GM06990 (cell line): ENCODE results near the gene JMJD7.

Experiments used
- DNase-seq: peaks from one replicate; pipeline ENCODE4 v3.0.0-alpha.2; 2011; ENCODE audit not compliant: insufficient read length; ENCODE audit errors: extremely low read depth
- H3K27me3 ChIP-seq: replicated peaks from 2 replicates; pipeline ENCODE4 v1.6.0; 2011; ENCODE audit warnings: low read length; ENCODE audit not compliant: control insufficient read depth, insufficient read depth
- H3K36me3 ChIP-seq: 2 replicates; pipeline ENCODE4 v1.5.1; 2011; ENCODE audit warnings: low read length; ENCODE audit not compliant: control insufficient read depth, insufficient read depth
- H3K4me3 ChIP-seq: replicated peaks from 2 replicates; pipeline ENCODE4 v1.5.1; 2011; ENCODE audit warnings: low read depth, mild to moderate bottlenecking, control low read depth, low read length
- TF ChIP-seq, protein P1 (sequence below): IDR thresholded peaks from 2 replicates; pipeline ENCODE4 v1.5.1; 2011; ENCODE audit warnings: low read length, control low read depth, mild to moderate bottlenecking, inconsistent platforms; ENCODE audit not compliant: insufficient read depth, poor library complexity, severe bottlenecking

The JMJD7 gene

DNA sequence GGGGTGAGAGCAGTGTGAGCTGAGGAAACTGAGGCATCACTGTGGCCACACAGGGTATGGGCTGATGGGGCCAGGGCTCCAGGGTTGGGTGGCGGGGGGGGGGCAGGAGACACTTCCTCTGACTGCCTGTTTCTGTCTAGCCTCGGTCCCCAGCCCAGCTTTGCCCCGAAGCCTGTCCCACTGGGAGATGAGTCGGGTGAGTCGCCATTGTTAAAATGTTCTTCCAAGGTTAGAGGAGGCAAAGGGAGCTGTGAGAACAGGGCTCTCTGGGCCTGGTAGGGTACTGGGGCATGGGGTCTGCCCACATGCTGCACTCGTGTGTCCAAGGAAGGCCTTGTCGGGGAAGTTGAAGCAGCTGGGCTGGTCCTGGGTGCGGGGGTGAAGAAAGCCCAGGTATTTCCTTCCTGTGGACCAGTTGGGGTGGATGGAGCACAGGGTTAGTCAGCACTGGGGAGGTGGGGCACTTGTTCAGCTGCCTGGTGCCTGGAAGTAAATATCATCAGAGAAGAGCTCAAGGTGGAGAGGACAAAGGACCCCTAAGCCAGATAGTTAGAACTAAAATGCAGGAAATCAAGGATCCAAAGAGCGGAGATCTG is 8.3 kb upstream of the JMJD7 start:
- H3K36me3 ChIP-seq = peaks cover 32% of the 10 kb centered on the region
- no peak overlapping the region for H3K4me3 ChIP-seq
- no peak for DNase-seq
- H3K27me3 ChIP-seq = no peaks in the 10 kb centered on the region
- TF ChIP-seq, protein P1, sequence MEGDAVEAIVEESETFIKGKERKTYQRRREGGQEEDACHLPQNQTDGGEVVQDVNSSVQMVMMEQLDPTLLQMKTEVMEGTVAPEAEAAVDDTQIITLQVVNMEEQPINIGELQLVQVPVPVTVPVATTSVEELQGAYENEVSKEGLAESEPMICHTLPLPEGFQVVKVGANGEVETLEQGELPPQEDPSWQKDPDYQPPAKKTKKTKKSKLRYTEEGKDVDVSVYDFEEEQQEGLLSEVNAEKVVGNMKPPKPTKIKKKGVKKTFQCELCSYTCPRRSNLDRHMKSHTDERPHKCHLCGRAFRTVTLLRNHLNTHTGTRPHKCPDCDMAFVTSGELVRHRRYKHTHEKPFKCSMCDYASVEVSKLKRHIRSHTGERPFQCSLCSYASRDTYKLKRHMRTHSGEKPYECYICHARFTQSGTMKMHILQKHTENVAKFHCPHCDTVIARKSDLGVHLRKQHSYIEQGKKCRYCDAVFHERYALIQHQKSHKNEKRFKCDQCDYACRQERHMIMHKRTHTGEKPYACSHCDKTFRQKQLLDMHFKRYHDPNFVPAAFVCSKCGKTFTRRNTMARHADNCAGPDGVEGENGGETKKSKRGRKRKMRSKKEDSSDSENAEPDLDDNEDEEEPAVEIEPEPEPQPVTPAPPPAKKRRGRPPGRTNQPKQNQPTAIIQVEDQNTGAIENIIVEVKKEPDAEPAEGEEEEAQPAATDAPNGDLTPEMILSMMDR = no peak

DNA sequence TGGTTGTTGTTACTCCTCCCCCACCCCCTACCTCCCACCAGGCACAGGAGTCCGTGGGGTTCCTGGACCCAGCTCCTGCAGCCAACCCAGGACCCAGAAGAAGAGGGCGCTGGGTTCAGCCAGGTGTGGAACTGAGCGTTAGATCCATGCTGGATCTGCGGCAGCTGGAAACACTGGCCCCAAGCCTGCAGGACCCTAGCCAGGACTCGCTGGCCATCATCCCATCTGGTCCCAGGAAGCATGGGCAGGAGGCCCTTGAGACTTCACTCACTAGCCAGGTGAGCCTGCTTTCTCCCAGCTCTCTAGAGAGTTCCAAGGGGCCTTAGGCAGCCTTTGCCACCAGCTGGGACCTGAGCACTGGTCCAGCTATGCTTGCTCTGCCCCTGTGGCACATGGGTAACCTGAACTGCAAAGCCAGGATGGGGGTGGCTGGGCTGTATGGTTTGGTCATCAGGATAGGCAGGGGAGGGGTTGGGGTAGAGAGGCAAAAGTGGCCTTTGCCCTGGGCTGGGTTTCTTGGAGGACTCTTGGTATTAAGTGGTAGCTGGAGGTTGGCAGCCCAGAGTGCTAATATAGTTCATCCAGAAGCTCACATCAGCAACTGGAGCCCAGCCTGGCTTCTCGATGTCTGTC is 7.0 kb upstream of the JMJD7 start:
- TF ChIP-seq, protein P1 = no peak
- H3K4me3 ChIP-seq = no peak overlapping the region
- no peaks in the 10 kb centered on the region for H3K27me3 ChIP-seq
- no peak for DNase-seq
- peaks cover 36% of the 10 kb centered on the region for H3K36me3 ChIP-seq

DNA sequence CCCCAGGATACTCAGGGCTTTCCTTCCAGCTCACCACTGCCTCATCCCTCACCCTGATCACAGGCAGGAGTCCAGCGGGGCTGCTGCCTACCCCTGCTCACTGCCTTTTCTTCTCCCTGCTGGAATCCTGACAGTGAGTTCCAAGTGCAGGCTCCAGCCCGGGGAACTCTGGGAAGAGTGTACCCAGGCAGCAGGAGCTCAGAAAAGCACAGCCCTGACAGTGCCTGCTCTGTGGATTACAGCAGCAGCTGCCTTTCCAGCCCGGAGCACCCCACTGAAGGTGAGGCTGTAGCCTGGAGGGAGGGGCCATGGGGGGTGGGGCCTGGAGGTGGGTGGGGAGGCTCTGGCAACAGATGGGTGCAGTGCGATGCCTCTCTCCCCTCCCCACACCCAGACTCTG is 6.1 kb upstream of the JMJD7 start:
- TF ChIP-seq, protein P1 = no peak
- peaks cover 33% of the 10 kb centered on the region for H3K36me3 ChIP-seq
- no peak for DNase-seq

DNA sequence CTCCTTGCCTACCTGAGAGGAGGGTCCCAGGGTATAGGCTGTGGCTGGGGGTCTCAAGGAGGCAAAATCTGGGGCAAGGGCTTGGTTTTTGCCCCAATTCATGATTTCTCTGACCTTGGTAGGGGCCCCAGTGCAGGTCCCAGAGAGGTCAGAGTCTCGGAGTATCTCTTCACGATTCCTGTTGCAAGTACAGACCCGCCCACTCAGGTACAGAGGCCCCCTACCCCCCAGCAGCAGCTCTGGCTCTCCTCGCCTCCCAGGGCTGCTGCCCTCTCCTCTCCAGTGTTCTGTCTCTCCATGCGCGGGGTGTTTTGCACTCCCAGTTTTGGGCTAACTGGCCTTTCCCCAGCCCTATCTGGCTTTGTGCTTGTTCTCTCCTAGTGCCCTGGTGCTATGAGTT is 5.4 kb upstream of the JMJD7 start:
- peaks cover 27% of the 10 kb centered on the region for H3K36me3 ChIP-seq
- DNase-seq = no peak
- TF ChIP-seq, protein P1 = no peak
- no peaks in the 10 kb centered on the region for H3K27me3 ChIP-seq
- no peak overlapping the region for H3K4me3 ChIP-seq

More for the DNA sequence above, 6.1 kb upstream of the JMJD7 start:
- no peaks in the 10 kb centered on the region for H3K27me3 ChIP-seq
- no peak overlapping the region for H3K4me3 ChIP-seq

DNA sequence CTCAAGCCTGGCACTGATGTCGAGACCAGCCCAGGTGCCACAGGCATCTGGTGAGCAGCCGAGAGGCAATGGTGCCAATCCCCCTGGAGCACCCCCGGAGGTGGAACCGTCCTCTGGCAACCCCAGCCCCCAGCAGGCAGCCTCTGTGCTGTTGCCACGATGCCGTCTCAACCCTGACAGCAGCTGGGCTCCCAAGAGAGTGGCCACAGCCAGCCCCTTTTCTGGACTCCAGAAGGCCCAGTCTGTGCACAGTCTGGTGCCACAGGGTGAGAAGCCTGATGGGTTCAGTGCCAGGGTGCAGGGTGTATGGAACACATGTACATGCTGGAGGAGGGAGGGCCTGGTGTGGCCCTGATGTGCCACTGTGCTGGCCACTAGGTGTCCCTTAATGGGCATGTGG is 4.9 kb upstream of the JMJD7 start:
- TF ChIP-seq, protein P1 = no peak
- Histone ChIP-seq H3K36me3 (peaks cover 26% of the 10 kb centered on the region), H3K4me3 (no peak overlapping the region), H3K27me3 (no peaks in the 10 kb centered on the region)
- no peak for DNase-seq

DNA sequence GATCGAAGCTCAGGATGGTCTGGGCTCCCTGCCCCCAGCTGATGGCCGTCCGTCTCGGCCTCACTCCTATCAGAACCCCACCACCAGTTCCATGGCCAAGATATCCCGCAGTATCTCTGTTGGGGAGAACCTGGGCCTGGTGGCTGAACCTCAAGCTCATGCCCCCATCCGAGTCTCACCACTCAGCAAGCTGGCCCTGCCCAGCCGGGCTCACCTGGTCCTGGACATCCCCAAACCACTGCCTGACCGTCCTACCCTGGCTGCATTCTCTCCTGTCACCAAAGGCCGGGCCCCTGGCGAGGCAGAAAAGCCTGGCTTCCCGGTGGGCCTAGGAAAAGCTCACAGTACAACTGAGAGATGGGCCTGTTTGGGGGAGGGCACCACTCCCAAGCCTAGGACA is 4.4 kb upstream of the JMJD7 start:
- DNase-seq = no peak
- no peak overlapping the region for H3K4me3 ChIP-seq
- H3K27me3 ChIP-seq = no peaks in the 10 kb centered on the region
- TF ChIP-seq, protein P1 = no peak
- peaks cover 24% of the 10 kb centered on the region for H3K36me3 ChIP-seq
